Lower leg skin (tissue), 4 donors: ENCODE measurements around the gene HSD17B12. TPM values are rescaled to one million over a fixed set of nuclear protein-coding genes. Genes with fewer than 3 reads are reported as not detected.

Source experiments
- DNase-seq, 2 donors: peaks; one replicate each; pipeline ENCODE4 v3.0.0-alpha.2; 2019; ENCODE audit warnings: low spot score in 2 of 2
- H3K4me3 ChIP-seq: fragments of 200-600 bp; sonication (generic); 2 replicates; pipeline ENCODE4 v1.5.1; 2017; ENCODE audit warnings: mild to moderate bottlenecking, low read depth; ENCODE audit not compliant: poor library complexity, severe bottlenecking
- CTCF ChIP-seq, 3 donors: fragments of 450-650 bp; IDR thresholded peaks; one replicate each; pipeline ENCODE4 v1.5.1; 2016; ENCODE audit warnings: antibody characterized with exemption in 3 of 3, mild to moderate bottlenecking in 3 of 3, moderate library complexity in 2 of 3
- POLR2A ChIP-seq, 2 donors: fragments of 450-650 bp; IDR thresholded peaks; one replicate each; pipeline ENCODE4 v1.6.1; 2016 to 2017; ENCODE audit warnings: antibody characterized with exemption in 2 of 2, mild to moderate bottlenecking in 1 of 2, moderate library complexity in 1 of 2
- WGBS, 2 donors: methylation state at CpG; one replicate each; pipeline ENCODE4 v1.1.5; 2018; 5-methylcytosine and 5-hydroxymethylcytosine counted together
- intact Hi-C: fragments of 100-400 bp; cut with DNase I; formaldehyde crosslinking; loops from one replicate; pipeline ENCODE4 v1.15.0; 2023; ENCODE audit warnings: low total_unique reads
- total RNA-seq, 4 donors: library from RNA; depleted of rRNA; stranded (reverse); fragments of >200 nt; gene quantifications; one replicate each; pipeline ENCODE4 v1.1.0, GENCODE V29; 2016

Gene HSD17B12
- total RNA-seq, 4 donors from 2014 or later: 32.0 to 69.7 (median 46.6) TPM

- H3K4me3 ChIP-seq: no peak overlapping the region
- no peak for DNase-seq
- TF ChIP-seq CTCF (IDR thresholded peaks at IDR 0.05) (no peak), POLR2A (IDR thresholded peaks at IDR 0.05) (no peak)
- intact Hi-C loops: no loop called here
- 45 to 50% methylated on average over 5 of the region's 5 CpGs for WGBS, 2 donors
Observed at GRCh38 chr11:43830928-43831440, 150.4 kb downstream of the HSD17B12 start.

- 96 to 100% methylated on average over 4 of the region's 4 CpGs for WGBS, 2 donors
- intact Hi-C loops: no loop called here
- no peak overlapping the region for H3K4me3 ChIP-seq
- TF ChIP-seq POLR2A (IDR thresholded peaks at IDR 0.05) (no peak), CTCF (IDR thresholded peaks at IDR 0.05) (no peak)
- no peak for DNase-seq
Observed at GRCh38 chr11:43832536-43832935, 152.0 kb downstream of the HSD17B12 start.

DNA sequence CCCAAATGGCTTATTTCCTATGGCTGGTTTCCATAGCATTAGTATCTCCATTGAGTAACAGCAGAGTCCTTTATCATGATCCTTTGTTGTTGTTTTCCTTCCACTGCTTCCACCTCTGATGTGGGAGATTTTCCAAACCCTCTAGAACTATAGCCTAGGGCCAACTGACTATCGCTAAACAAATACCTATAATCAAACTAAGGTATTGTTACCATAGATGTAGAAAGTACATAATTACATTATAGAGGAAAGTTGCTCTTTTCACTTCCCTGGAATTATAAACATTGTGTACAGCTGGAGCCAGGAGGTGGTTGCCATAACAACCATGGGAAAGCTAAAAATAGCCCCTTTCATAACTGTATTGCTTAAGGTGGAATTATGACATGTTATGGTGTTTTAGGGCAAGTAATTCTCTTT lies 153.1 kb downstream of the HSD17B12 start:
- WGBS, 2 donors: 39 to 73% methylated on average over 1 of the region's 1 CpG
- TF ChIP-seq CTCF (IDR thresholded peaks at IDR 0.05) (no peak), POLR2A (IDR thresholded peaks at IDR 0.05) (no peak)
- intact Hi-C loops: no loop called here
- H3K4me3 ChIP-seq: no peak overlapping the region
- no peak for DNase-seq

DNA sequence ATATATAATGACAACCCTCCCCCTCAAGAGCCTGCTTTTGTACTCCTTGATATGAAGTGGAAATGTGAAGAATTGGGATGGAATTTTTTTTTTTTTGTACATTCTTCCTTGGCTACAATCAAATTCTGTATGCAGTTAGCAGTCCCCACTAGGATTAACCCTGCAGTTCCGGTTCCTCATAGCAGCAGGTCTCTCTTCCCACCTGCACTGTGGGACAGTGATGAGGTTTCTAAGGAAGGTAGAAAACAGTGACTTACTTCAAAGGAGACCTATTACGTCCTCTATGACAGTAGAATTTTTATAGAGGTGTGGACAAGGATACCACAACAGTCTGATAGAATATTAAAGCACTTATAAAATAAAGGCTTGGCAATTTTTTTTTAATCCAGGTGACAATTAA lies 153.7 kb downstream of the HSD17B12 start:
- intact Hi-C loops: no loop called here
- H3K4me3 ChIP-seq: no peak overlapping the region
- TF ChIP-seq POLR2A (IDR thresholded peaks at IDR 0.05) (no peak), CTCF (IDR thresholded peaks at IDR 0.05) (no peak)
- DNase-seq: no peak
- 88 to 91% methylated on average over 2 of the region's 2 CpGs for WGBS, 2 donors

DNA sequence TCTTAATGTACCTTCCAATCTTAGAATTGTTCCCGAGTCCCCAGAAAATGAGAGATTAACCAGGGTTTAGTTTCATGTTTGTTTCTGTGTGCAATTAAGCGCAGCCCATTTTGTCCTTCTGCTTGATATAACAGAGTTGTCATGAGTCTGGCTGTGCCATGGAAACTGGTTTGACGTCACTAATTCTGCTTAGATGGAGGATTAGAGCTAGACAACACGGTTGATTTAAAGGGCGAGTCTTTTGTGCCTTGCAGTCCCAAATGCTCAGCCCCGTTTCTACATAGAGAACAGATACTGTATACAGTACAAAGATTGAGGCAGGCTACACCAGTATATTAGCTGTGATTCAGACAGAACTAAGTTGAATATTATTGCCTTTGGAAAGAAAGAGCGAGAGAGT lies 154.6 kb downstream of the HSD17B12 start:
- 85 to 89% methylated on average over 7 of the region's 7 CpGs for WGBS, 2 donors
- no peak overlapping the region for H3K4me3 ChIP-seq
- no peak for TF ChIP-seq CTCF (IDR thresholded peaks at IDR 0.05)
- TF ChIP-seq POLR2A (IDR thresholded peaks at IDR 0.05): no peak
- no peak for DNase-seq
- intact Hi-C loops: no loop called here

DNA sequence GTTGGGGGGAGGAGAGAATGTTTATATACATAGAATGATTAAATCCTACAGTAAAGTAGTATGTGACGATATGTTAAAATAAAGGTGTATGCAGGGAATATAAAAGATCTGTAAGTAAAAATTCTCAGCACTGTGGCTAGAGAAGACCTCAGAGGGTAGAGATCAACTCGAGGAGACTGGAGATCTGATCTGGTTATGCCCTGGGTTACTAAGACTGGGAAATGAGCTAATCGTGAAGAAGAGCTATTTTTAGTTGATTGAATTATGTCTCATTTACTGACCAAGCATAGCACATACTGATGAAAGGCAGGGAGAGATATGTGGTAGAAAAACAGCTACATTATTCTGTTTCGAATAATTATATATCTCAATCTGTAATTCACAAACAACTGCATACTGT lies 157.3 kb downstream of the HSD17B12 start:
- intact Hi-C loops: no loop called here
- 70 to 73% methylated on average over 4 of the region's 4 CpGs for WGBS, 2 donors
- no peak for TF ChIP-seq POLR2A (IDR thresholded peaks at IDR 0.05)
- no peak for TF ChIP-seq CTCF (IDR thresholded peaks at IDR 0.05)
- H3K4me3 ChIP-seq: no peak overlapping the region
- DNase-seq: no peak
